Transverse colon (tissue), 3 donors: ENCODE results near the gene UNC93B1.

ENCODE experiments used
- POLR2A ChIP-seq: fragments of 450-650 bp; IDR thresholded peaks from one replicate; pipeline ENCODE4 v1.6.1; 2016; ENCODE audit warnings: antibody characterized with exemption, mild to moderate bottlenecking, moderate library complexity
- TF ChIP-seq, protein P1 (sequence below), 5 experiments: fragments of 200-600 bp in 3 of 5; fragments of 450-650 bp in 2 of 5; sonication (generic) in 3 of 5; IDR thresholded peaks; 1 replicate in 2 of 5; 2 replicates in 3 of 5; pipeline ENCODE4 v1.5.1; 2016 to 2017; ENCODE audit warnings: antibody characterized with exemption in 5 of 5, inconsistent platforms in 3 of 5, mild to moderate bottlenecking in 2 of 5, moderate library complexity in 1 of 5

DNA sequence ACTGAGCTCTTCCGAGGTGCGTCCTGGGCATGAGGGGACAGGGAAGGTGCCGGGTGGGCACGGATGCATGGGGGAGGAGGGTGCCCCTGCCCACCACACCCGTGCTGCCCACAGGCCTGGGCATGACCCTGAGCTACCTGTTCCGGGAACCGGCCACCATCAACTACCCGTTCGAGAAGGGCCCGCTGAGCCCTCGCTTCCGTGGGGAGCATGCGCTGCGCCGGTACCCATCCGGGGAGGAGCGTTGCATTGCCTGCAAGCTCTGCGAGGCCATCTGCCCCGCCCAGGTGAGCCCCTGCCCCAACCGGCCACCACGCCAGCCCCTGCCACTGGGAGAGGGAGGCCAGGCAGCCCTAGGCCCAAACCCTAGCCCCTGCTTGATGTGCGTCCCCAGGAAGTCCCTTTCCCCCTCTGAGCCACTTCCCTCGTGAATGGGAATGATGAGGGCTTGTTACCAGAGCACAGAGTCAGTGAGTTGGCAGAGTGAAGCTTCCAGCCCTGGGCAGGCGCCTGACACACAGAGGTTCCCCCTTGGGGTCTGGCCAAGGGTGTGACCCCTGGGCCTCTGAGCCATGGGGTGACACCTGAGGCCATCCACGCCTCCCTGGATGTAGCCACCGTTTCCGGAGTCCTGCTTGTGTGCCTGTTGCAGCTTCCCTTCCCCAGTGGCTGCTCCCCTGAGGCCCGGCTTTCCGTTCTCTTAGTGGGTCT, 29.3 kb upstream of the UNC93B1 start:
- TF ChIP-seq POLR2A = no peak
- TF ChIP-seq, protein P1, sequence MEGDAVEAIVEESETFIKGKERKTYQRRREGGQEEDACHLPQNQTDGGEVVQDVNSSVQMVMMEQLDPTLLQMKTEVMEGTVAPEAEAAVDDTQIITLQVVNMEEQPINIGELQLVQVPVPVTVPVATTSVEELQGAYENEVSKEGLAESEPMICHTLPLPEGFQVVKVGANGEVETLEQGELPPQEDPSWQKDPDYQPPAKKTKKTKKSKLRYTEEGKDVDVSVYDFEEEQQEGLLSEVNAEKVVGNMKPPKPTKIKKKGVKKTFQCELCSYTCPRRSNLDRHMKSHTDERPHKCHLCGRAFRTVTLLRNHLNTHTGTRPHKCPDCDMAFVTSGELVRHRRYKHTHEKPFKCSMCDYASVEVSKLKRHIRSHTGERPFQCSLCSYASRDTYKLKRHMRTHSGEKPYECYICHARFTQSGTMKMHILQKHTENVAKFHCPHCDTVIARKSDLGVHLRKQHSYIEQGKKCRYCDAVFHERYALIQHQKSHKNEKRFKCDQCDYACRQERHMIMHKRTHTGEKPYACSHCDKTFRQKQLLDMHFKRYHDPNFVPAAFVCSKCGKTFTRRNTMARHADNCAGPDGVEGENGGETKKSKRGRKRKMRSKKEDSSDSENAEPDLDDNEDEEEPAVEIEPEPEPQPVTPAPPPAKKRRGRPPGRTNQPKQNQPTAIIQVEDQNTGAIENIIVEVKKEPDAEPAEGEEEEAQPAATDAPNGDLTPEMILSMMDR (IDR thresholded peaks at IDR 0.05) = no peak
